22Rv1 (cell line): ENCODE results near the gene MAPKAPK5.

Experiments used
- CTCF ChIP-seq: fragments of 450-650 bp; IDR thresholded peaks from 2 replicates; pipeline ENCODE4 v1.5.1; 2017; ENCODE audit warnings: mild to moderate bottlenecking
- ZFX ChIP-seq: fragments of 450-650 bp; IDR thresholded peaks from 2 replicates; pipeline ENCODE4 v1.6.1; 2017; ENCODE audit warnings: antibody characterized with exemption, borderline replicate concordance

GRCh38 chr12:111807232-111807631 is 34.8 kb upstream of the MAPKAPK5 start:
- TF ChIP-seq CTCF, result no peak
- TF ChIP-seq ZFX, result no peak
